ENCODE data around the gene ASTN2.

DNA sequence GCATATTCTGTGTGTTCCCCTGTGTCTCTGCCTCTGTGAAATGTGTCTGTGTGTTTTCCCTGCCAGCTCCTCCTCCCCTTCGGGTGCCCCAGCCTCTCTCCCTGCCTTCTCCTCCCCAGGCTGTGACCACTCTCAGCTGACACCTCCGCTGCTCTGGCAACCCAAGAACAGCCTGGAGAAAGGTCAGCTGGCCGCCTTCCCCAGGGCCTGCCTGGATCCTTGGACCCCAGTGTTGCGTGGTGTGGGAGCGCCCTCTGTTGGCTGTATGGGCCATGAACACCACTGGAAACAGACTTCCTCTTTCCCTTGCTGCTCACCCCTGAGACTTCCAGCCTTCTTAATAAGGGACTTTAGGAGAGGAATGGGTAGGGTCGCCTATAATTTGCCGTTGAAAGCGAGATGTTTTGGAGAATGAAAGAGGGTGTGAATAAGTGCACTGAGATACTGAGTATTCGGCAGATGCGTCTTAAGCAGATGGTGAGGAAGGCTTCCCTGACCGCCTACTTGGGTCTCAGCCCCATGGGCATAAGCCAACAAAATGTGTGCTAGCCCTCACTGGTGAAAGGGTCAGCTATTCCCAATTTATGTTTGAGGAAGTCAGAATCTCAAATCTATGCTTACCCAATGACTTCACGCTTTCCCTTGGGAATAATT, 842.6 kb downstream of the ASTN2 start:
- TF ChIP-seq POLR2A (IDR thresholded peaks at IDR 0.05) = no peak
- TF ChIP-seq CTCF (IDR thresholded peaks at IDR 0.05) = peak; percentile 84 to 95 (median 93)

Measured in right lobe of liver (tissue), 4 donors.